HUES64 (cell line): ENCODE measurements around the gene UGP2.

Experiments used
- H3K27ac ChIP-seq: 2 replicates; pipeline ENCODE4 v1.7.0; 2013; ENCODE audit warnings: low read depth, low read length, inconsistent platforms
- H3K27me3 ChIP-seq: 2 replicates; pipeline ENCODE4 v1.6.1; 2013; ENCODE audit warnings: mild to moderate bottlenecking, low read length; ENCODE audit not compliant: insufficient read depth
- H3K36me3 ChIP-seq: 2 replicates; pipeline ENCODE4 v1.6.1; 2013; ENCODE audit warnings: mild to moderate bottlenecking, low read length; ENCODE audit not compliant: insufficient read depth
- H3K4me1 ChIP-seq: 2 replicates; pipeline ENCODE4 v1.6.1; 2013; ENCODE audit warnings: mild to moderate bottlenecking, low read length, moderate library complexity; ENCODE audit not compliant: insufficient read depth
- H3K4me3 ChIP-seq: 2 replicates; pipeline ENCODE4 v1.5.1; 2013; ENCODE audit warnings: mild to moderate bottlenecking, low read length, moderate library complexity
- H3K9ac ChIP-seq: 2 replicates; pipeline ENCODE4 v1.6.1; 2013; ENCODE audit warnings: mild to moderate bottlenecking, low read depth, low read length
- H3K9me3 ChIP-seq: 2 replicates; pipeline ENCODE4 v1.6.1; 2013; ENCODE audit warnings: low read depth, low read length; ENCODE audit not compliant: insufficient read depth
- WGBS: fragments of 150-250, 120-280 bp; methylation state at CpG from one replicate; pipeline ENCODE4 v1.1.7; 2013; ENCODE audit warnings: missing lambda C conversion rate; 5-methylcytosine and 5-hydroxymethylcytosine counted together

UGP2 gene

DNA sequence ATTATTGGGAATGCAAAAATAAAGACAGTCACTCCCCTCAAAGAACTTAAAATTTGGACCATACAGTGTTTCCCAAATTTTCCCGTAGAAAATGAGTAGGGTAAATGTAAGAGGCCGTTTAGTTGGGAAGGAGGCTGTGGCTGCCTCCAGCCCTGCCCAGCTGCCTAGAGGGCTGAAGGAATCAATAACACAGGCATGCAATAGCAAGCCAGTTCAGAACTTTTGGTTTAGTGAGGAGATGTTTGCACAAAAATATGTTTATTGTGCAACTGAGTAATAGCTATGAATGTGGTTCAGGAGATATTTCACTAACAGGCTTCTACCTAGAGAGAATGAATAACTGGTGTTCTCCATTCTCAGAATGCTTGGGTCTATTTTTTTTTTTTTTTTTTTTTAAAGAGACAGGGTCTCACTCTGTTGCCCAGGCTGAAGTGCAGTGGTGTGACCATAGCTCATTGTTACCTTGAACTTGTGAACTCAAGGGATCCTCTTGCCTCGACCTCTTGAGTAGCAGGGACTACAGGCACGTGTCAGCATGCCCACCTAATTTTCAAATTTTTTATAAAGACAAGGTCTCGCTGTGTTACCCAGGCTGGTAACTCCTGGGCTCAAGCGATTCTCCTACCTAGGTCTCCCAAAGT, 23.6 kb downstream of the UGP2 start:
- H3K4me3 ChIP-seq: no peak overlapping the region
- no peak overlapping the region for H3K27ac ChIP-seq
- H3K9ac ChIP-seq: no peak overlapping the region
- no peaks in the 10 kb centered on the region for H3K27me3 ChIP-seq
- peaks cover 97% of the 10 kb centered on the region for H3K36me3 ChIP-seq
- 90% methylated on average over 6 of the region's 6 CpGs for WGBS
- peaks cover 72% of the 10 kb centered on the region for H3K4me1 ChIP-seq
- H3K9me3 ChIP-seq: no peaks in the 10 kb centered on the region

DNA sequence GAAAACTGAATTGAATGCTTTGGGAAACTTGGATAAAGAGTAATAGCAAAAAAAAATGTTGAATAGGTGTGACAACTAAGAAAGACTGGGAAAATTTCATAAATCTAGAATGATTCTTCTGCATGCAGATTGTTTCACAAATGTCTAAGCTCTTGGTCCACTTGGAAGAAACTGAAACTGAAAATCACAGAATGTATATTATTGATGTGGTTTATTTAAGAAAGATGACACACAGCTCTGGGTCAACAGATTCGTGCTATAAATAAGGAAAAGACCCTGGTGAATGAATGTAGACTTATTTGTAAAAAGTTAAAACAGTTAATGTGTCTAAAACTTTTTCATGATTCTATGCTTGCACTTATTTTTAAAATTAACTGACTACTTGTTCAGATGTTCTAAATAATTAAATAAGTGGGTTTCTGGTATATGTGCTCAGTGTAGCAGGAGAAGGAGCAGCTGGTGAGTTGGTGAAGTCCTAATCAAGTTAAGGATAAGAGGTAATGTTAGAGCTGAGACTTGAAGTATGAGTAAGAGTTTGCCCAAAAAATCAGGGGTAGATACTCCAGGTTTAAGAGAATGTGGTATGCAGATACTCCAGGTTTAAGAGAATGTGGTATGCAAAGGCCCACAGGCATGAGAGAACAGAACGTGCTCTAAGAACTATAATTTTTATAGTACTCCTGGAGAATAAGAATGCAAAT, 24.5 kb downstream of the UGP2 start:
- WGBS: 88% methylated on average over 2 of the region's 2 CpGs
- Histone ChIP-seq H3K9me3 (no peaks in the 10 kb centered on the region), H3K4me1 (peaks cover 72% of the 10 kb centered on the region), H3K27ac (no peak overlapping the region), H3K9ac (no peak overlapping the region), H3K4me3 (no peak overlapping the region), H3K27me3 (no peaks in the 10 kb centered on the region), H3K36me3 (peaks cover 93% of the 10 kb centered on the region)

DNA sequence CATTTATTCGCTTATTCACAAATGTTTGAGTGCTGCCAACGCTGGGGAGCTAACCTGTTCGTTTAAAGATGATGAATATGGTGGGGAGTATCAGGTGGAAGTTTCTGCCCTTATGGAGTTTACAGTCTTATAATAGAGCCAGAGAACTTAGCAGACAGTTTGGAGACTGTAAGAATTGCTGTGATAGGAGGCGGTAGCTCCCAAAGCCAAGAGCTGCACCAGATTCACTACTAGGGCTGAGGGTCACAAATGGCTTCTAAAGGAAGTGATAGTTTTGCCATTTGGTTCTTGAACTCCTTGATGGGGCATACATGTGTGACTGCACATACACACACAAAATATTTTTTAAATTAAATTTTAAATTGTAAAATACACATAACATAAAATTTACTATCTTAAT, 29.0 kb downstream of the UGP2 start:
- Histone ChIP-seq H3K36me3 (peaks cover 91% of the 10 kb centered on the region), H3K9ac (no peak overlapping the region), H3K4me1 (peaks cover 54% of the 10 kb centered on the region), H3K9me3 (no peaks in the 10 kb centered on the region; the same call in 1 of the 2 replicates), H3K27ac (no peak overlapping the region), H3K4me3 (no peak overlapping the region), H3K27me3 (no peaks in the 10 kb centered on the region)
- WGBS: 91% methylated on average over 4 of the region's 4 CpGs

DNA sequence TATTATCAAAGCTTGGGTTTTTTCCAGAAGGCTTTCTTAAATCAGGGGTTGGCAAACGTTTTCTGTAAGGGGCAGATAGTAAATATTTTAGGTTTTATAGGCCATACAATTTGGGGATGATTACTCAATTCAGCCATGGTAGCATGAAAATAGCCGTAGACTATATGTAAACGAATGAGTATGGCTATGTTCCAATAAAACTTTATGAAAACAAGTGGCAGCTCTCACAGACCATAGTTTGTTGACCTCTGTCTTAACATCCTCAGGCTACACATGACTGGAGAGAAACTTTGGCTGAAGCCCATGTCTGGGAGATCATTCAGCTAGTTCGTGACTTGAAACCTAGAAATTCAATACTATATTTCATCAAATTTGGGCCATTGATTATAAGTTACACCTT, 30.2 kb downstream of the UGP2 start:
- Histone ChIP-seq H3K4me1 (peaks cover 47% of the 10 kb centered on the region), H3K27me3 (no peaks in the 10 kb centered on the region), H3K27ac (no peak overlapping the region), H3K4me3 (no peak overlapping the region), H3K9ac (no peak overlapping the region), H3K36me3 (peaks cover 91% of the 10 kb centered on the region), H3K9me3 (no peaks in the 10 kb centered on the region; the same call in 1 of the 2 replicates)
- WGBS: 93% methylated on average over 4 of the region's 4 CpGs

DNA sequence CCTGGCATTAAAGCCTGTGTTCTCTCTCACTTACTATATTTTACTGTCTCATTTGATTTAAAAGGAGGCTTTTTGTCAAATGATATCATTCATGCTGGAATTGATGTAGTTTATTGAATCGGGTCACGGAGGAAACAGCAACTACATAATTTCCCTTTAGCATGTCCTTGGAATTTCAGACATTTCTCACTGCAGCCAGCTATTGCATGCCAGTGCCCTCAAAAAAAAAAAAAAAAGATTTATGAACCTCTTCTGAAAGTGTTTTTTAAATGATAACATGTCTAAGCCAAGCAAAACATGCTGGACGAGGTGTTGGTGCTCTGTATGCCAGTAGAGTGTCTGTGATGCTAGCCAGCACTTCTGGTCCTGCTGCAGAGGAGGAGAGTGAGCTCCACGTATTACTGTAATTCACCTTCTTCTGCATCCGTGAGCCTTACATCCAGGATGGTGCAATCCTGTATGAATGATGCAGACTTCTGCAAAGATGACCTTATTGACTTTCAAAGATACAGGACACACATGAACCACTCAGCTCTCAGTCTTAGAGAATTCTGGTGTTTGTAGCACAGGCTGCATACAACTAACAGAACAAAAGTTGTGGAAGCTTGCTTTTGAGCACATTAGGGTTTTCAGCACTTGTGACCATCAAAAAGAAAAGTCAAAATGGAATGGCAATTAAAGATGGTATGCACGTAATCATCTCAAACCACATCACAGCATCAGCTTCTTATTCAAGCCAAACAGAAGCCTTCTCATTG, 31.1 kb downstream of the UGP2 start:
- H3K4me1 ChIP-seq: peaks cover 44% of the 10 kb centered on the region
- H3K27ac ChIP-seq: no peak overlapping the region
- H3K9ac ChIP-seq: no peak overlapping the region
- peaks cover 88% of the 10 kb centered on the region for H3K36me3 ChIP-seq
- H3K27me3 ChIP-seq: no peaks in the 10 kb centered on the region
- no peaks in the 10 kb centered on the region; the same call in 1 of the 2 replicates for H3K9me3 ChIP-seq
- H3K4me3 ChIP-seq: no peak overlapping the region
- 87% methylated on average over 5 of the region's 6 CpGs for WGBS

DNA sequence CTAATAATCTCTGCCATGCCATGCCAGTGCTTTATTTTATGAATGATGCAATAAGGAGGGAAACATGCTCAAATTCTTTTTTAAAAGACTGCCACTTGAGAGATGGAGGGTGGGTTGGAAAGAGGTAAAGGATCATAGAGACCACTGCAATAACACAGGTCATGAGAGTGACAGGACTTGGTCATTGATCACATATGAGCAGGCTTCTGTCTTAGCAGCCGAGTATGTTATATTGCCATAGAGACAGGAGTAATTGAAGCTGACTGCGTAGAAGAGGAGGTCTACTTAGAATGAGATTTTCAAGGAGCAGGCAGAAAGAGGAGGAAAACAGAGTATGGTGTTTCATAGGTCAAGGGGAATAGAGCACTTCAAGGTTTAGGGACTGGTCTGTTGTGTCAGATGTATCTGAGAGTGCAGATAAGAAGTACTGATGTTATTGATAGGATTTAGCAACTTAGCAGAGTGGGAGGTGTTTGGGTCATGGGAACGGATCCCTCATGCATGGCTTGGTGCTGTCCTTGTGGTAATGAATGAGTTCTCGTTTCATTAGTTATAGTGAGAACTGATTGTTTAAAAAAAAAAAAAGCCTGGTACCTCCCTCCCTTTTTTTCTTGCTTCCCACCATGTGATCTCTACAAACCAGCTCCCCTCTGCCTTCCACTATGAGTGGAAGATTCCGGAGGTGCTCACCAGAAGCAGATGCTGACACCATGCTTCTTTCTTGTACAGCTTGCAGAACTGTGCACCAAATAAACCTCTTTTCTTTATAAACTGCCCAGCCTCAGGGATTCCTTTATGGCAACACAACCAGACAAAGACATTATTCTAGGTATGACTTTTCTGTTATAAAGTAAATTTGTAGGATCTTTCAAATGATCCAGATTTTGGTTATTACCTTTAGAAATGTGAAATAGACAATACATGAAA, 32.8 kb downstream of the UGP2 start:
- Histone ChIP-seq H3K27ac (0 out of 2 replicates have a peak overlapping the region, but pooled peaks have one; percentile 21), H3K27me3 (no peaks in the 10 kb centered on the region), H3K4me3 (no peak overlapping the region), H3K9me3 (no peaks in the 10 kb centered on the region; the same call in 1 of the 2 replicates), H3K4me1 (peaks cover 47% of the 10 kb centered on the region), H3K36me3 (peaks cover 87% of the 10 kb centered on the region), H3K9ac (no peak overlapping the region)
- WGBS: 95% methylated on average over 4 of the region's 5 CpGs

DNA sequence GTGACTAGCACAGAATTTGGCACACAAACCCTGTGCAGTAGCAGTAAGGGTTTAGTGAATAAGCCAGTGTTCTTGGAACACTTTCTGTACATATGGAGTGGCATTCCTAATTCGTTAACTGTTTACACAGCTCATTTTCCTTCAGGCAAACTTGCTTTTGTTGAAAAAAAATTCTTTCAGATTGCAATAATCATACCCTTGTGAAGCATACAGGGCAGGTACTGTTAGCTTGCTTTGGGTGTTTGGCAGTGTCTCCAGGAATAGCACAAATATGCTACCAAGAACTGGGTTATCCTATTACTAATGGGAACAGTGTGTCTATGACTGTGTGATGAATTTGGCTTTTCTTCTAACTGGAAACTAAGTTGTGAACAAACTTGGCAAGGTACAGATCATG, 33.4 kb downstream of the UGP2 start:
- Histone ChIP-seq H3K36me3 (peaks cover 88% of the 10 kb centered on the region), H3K27ac (no peak overlapping the region), H3K9me3 (no peaks in the 10 kb centered on the region; the same call in 1 of the 2 replicates), H3K9ac (no peak overlapping the region), H3K4me1 (peaks cover 51% of the 10 kb centered on the region), H3K4me3 (no peak overlapping the region), H3K27me3 (no peaks in the 10 kb centered on the region)
- WGBS: 100% methylated on average over 1 of the region's 1 CpG

DNA sequence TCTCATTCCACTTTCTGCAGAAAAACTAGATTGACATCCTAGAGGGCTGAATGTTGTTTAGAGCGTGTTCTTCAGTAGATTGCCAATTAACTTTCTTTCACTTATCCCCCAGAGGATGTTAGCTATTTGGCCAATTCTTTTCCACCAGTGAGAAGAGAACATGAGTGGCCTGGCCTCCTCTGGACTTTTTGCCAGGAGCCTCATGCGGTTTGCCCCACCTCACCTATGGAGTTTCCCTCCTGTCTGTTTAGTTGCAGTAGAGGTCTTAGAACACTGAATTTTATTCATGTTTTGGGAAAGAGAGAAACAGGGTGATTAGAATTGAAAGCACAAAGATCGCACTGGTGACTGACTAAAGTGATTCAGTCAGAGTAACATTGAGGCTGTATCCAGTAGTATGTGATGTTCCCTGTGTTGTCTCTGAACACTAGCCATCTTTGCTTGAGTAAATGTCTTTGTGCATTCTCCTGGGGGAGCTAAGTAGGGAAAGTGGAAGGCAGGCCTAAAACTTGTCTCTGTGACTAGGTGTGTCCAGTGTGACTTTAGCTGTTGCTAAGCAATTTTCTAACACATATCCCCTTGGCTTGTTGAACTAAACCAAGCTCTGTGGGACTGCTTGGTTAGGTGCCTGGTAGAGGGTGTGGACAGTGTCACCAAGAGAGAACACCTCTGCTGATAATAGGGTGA, 34.0 kb downstream of the UGP2 start:
- H3K9ac ChIP-seq: no peak overlapping the region

DNA sequence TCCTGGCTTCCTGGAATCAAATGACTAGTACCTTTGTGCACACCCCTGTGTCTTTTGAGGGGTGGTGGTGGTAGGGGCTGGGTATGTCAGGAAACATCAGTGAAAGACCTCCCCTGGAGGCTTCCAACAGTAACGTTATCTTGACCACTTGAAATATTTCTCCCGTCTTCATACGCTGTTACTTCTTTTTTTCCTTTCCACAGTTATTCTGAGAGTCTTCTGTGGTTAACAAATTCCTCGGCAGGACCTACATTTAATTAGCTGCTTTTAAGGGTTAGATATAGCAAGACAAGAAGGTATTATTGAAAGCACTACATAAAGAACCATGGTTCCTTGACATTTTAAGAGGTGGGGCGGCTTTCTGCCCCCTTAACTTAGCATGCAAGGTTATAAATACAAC, 34.6 kb downstream of the UGP2 start:
- WGBS: 91% methylated on average over 4 of the region's 5 CpGs

More for the DNA sequence above, 34.0 kb downstream of the UGP2 start:
- H3K4me1 ChIP-seq: peaks cover 51% of the 10 kb centered on the region
- H3K4me3 ChIP-seq: no peak overlapping the region
- no peak overlapping the region for H3K27ac ChIP-seq
- H3K27me3 ChIP-seq: no peaks in the 10 kb centered on the region
- 92% methylated on average over 3 of the region's 3 CpGs for WGBS
- peaks cover 87% of the 10 kb centered on the region for H3K36me3 ChIP-seq
- H3K9me3 ChIP-seq: no peaks in the 10 kb centered on the region; the same call in 1 of the 2 replicates

DNA sequence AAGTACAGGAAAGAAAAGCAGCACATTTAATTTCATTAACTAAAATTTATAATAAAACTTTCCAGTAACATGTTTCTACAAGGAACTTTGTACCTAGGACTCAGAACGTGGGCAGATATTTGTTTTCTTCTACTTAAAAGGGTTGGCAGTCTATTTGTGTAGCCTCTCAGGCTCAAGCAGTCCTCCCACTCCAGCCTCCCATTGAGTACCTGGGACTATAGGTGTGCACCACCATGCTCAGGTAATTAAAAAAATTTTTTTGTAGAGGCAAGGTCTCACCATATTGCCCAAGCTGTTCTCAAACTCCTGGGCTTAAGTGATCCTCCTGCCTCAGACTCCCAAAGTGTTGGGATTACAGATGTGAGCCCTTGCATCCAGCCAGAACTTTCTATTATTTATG, 36.8 kb downstream of the UGP2 start:
- H3K9ac ChIP-seq: no peak overlapping the region
- peaks cover 93% of the 10 kb centered on the region for H3K36me3 ChIP-seq
- peaks cover 40% of the 10 kb centered on the region for H3K4me1 ChIP-seq
- whole genome bisulfite sequencing: 100% methylated on average over 1 of the region's 1 CpG
- no peak overlapping the region for H3K27ac ChIP-seq
- H3K9me3 ChIP-seq: no peaks in the 10 kb centered on the region; the same call in 1 of the 2 replicates
- no peaks in the 10 kb centered on the region for H3K27me3 ChIP-seq
- no peak overlapping the region for H3K4me3 ChIP-seq

More for the DNA sequence above, 34.6 kb downstream of the UGP2 start:
- Histone ChIP-seq H3K4me1 (peaks cover 51% of the 10 kb centered on the region), H3K9ac (no peak overlapping the region), H3K4me3 (no peak overlapping the region), H3K9me3 (no peaks in the 10 kb centered on the region; the same call in 1 of the 2 replicates), H3K27me3 (no peaks in the 10 kb centered on the region), H3K36me3 (peaks cover 92% of the 10 kb centered on the region), H3K27ac (no peak overlapping the region)
